GM18517 (cell line): ENCODE results near the gene DCDC2.
"Not testable (repeated sequence)": the region's sequence is repeated elsewhere in the genome, so short reads cannot be mapped to it uniquely, and the experiment has no call there.

Experiments used
- ATAC-seq: cut with Tn5 transposase; IDR thresholded peaks from one replicate; pipeline ENCODE4 v1.9.1; 2021; ENCODE audit warnings: mild to moderate bottlenecking, moderate library complexity; ENCODE audit not compliant: unreplicated experiment

Gene DCDC2

DNA sequence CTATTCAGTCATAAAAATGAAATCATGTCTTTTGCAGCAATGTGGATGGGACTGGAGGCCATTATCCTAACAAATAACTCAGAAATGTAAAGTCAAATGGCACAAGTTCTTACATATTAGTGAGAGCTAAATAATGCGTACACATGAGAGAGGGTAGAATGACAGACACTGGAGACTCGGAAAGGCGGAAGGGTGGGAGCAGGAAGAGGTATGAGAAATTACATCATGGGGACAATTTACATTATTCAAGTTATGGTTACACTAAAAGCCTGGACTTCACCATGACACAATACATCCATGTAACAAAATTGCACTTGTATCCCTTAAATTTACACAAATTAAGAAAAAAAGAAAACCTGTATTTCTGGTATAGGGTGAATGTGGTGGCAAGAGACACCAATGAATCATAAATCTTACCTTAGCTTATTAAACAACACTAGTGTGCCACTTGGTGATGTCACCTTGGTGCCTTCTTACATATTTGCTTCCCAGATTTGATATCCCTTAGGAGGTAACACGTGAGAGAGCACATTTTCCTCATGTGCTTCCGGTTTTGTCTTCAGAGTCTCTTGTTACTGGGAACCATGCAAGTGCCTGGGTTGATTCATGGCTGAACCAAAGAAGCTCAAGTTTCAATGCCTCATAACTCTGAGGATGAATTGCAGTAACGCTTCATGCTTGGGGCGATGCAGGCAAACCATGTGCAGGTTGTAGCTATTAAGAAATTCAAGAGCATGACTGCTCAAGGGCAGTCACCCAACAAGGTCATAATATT, 84.6 kb downstream of the DCDC2 start:
- no peak for ATAC-seq

DNA sequence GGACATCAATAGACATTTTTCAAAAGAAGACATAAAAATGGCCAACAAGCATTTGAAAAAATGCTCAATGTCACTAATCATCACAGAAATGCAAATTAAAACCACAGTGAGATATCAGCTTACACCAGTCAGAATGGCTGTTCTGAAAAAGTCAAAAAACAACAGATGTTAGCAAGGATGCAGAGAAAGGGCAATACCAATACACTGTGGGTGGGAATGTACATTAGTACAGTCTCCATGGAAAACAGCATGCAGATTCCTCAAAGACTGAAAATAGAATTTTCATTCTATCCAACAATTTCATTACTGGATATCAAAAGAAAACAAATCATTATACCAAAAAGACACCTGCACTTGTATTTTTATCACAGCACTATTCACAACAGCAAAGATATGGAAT, 85.3 kb downstream of the DCDC2 start:
- no peak for ATAC-seq

GRCh38 chr6:24272148-24272547, 85.7 kb downstream of the DCDC2 start:
- ATAC-seq: no peak

- no peak for ATAC-seq
Measured at GRCh38 chr6:24270011-24270410, 87.8 kb downstream of the DCDC2 start.

DNA sequence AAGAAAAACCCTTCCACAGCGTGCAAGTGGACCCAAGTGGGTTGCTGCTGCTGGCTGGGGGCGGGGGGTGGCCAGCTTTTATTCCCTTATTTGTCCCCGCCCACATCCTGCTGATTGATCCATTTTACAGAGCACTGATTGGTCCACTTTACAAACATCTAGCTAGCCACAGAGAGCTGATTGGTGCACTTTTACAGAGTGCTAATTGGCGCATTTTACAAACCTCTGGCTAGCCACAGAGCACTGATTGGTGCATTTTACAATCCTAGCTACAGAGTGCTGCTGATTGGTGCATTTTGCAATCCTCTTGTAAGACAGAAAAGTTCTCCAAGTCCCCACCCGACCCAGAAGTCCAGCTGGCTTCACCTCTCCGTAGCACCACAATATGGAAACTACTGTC, 99.6 kb downstream of the DCDC2 start:
- not testable (repeated sequence) for ATAC-seq

DNA sequence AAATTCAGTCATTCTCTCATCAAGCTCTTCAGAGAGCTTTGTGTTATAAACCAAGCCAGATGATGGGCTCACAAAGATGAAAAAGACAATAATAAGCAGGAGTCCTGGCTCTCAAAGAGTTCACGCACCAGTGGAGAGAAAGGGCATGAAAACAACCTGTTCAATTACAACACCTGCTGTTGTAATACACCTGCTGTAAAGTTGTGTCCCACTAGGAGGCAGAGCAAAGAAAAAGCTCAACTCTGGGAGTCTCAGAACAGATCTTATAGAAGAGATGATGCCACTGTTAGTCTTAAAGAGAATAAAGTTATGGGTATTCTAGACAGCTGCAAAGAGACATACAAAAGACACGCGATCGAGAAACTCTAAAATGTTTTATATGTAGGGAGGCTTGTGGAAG, 100.6 kb downstream of the DCDC2 start:
- no peak for ATAC-seq

DNA sequence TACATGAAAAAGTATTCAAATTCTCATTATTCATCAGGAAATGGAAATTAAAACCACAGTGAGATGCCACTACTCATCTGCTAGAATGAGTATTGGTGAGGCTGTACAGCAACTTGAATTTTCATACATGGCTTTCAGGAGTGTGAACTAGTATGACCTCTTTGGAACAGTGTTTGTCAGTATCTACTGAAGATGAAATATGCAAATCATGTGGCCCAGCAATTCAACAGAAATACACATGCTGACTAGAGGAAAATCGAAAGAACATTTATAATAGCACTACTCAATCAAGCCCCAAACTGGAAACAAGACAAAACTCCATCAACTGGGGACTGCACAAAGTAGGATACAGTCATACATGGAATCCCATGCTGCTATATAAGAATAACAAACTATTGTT, 102.2 kb downstream of the DCDC2 start:
- ATAC-seq: peak; percentile 94

GRCh38 chr6:24253360-24253759, 104.5 kb downstream of the DCDC2 start:
- no peak for ATAC-seq

DNA sequence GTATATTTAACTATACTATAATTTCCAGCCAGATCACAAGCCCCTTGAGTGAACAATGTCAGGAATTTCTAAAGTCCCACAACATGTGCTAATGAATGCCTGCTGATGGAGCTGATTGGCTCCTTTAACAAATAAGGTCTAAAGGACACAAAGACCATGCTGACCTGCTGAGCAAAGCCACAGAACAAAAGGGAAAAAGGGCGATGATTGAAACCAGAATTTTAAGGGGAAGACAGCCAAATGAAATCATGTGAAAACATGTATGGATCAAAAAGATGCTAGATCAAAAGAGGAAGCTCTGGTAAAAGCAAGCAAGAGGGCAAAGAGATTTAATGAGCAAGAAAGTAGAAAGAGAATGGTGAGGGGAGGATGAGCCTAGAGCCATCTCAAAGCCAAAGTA, 105.6 kb downstream of the DCDC2 start:
- no peak for ATAC-seq

- ATAC-seq: no peak
Measured at GRCh38 chr6:24251339-24251738, 106.5 kb downstream of the DCDC2 start.

DNA sequence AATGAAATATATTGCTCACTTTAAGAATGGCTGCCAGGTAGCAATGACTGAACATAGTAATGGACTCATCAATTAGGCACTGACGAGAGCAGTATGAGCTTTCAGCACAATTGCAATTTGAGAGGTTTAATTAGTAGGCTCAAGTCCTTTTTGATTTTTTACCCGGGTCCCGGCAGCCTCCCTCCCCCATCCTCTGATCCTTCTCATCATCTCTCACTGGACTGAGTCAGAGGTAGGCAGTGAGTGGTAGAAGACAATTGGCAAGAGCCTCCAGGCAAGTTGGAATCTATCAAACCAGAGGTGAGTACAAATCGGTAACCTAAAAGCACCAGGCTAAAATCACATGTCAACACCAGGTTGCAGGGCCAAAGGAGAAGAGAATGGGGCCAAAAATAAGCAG, 107.9 kb downstream of the DCDC2 start:
- ATAC-seq: no peak

DNA sequence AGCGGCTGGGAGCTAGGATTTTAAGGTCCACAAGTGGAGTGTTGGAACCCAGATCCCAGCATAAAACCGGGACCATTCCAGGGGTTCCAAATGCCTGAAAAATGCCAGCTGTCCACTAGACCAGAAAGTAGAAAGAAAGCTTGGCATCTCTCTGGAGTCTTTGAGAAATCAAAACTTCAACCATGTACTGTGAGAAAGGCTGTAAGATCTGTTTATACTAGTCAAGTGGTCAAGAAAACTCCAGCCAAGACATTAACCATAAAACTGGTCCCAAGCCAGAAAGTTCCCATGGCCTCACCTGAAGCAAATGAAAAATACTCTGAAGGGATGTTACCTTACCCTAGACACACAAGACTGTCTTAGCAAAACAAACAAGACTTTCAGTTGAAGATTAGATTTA, 112.6 kb downstream of the DCDC2 start:
- no peak for ATAC-seq

- no peak for ATAC-seq
Measured at GRCh38 chr6:24242924-24243323, 114.9 kb downstream of the DCDC2 start.

- not testable (repeated sequence) for ATAC-seq
Measured at GRCh38 chr6:24241779-24242178, 116.1 kb downstream of the DCDC2 start.

DNA sequence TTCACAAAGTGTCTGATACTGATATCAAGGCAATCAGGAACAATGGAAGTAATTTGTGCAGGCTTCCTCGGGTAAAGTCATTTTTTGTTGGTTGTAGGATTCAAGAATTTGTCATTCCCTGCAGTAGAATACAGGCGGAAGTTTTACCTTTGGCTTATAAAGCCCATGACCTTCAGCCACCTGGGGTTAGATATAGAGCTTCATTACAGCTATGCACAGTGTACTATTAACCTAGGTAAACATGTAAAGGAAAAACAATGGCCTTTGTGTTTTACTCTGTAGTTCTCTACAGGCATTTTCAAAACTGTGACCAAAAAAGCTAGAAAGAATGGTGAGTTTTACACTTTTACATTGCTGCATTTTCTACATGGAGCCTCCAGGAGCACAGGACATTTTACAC, 116.9 kb downstream of the DCDC2 start:
- no peak for ATAC-seq

DNA sequence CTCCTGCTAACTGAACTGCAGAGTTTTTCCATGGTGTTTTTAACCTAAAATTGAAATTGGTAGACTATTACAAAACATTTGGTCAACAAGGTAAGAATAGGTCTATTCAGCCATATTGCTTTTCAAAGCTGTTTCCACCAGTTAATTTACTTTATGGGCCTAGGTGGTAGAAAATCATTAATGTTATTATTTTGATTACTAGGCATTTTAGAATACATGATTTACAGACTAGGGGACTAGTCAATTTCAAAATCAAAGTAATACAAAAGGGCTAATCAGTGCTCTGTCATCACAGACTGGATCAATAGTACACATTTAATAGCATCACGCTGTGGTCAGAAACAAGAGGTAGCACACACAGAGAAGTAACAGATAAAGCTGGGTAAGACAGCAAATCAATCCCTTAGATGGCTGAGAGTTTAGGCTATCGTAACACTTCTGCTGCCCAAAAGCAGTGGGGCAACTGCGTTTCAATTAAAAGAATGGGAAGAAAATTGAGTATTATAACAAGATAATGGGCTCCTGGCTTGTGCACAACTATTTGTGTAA, 117.4 kb downstream of the DCDC2 start:
- ATAC-seq: no peak

DNA sequence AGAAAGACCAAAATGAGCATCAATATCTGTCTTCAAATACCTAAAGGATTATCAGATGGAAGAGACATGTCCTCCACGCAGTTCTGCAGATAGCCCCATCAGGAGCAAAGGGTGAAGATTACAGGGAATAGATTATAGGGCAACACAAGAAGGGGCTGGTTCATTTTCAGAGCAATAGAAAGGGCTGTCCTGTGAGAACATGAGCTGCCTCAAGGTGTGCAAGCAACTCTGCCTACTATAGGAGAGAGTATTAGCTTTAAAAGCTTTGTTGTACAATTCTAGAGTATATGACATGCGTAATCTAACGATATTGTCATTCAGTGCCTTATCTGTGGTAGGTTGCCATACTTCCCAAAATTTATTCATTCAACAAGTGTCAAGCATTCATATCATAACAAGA, 119.2 kb downstream of the DCDC2 start:
- ATAC-seq: no peak

GRCh38 chr6:24236779-24237178, 121.1 kb downstream of the DCDC2 start:
- not testable (repeated sequence) for ATAC-seq

- no peak for ATAC-seq
Measured at GRCh38 chr6:24233813-24234442, 123.9 kb downstream of the DCDC2 start.

GRCh38 chr6:24231438-24231977, 126.4 kb downstream of the DCDC2 start:
- no peak for ATAC-seq

DNA sequence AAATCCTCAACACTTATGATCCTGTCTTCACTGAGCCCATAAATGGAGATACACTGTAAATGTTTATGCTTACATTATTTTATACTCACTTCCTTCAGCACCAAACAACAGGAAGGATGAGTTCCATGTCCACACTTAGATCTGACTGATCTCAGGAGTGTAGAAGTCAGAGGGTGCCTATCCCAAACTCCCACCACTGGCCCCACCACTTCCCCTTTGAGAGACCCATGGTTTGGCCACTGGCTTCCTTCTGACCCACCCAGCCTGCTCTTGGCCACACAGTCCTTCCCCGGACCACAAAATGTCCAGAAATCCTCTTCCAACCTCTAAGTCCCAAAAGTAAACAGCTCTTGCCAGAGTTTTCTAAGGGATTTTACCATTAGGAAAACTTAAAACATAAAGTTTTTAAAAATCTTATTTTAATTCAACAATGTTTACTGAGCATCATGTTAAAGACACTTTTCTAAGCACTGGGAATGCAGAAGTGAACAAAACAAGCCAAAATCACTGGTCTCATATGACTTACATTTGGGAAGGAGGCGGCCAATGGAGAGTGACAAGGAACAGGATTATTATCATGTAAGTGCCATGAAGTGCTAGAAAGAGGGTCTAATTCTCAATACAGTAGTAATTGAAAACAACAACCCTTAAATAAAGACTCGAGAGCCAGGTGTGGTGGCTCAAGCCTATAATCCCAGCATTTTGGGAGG, 128.0 kb downstream of the DCDC2 start:
- no peak for ATAC-seq
